GM12874 (cell line): ENCODE results near the gene OR13J1.

Source experiments
- TF ChIP-seq, protein P1 (sequence below): IDR thresholded peaks from 2 replicates; pipeline ENCODE4 v1.5.1; 2011; ENCODE audit warnings: low read depth, mild to moderate bottlenecking, control low read depth, low read length, moderate library complexity; ENCODE audit not compliant: insufficient read depth

The OR13J1 gene

DNA sequence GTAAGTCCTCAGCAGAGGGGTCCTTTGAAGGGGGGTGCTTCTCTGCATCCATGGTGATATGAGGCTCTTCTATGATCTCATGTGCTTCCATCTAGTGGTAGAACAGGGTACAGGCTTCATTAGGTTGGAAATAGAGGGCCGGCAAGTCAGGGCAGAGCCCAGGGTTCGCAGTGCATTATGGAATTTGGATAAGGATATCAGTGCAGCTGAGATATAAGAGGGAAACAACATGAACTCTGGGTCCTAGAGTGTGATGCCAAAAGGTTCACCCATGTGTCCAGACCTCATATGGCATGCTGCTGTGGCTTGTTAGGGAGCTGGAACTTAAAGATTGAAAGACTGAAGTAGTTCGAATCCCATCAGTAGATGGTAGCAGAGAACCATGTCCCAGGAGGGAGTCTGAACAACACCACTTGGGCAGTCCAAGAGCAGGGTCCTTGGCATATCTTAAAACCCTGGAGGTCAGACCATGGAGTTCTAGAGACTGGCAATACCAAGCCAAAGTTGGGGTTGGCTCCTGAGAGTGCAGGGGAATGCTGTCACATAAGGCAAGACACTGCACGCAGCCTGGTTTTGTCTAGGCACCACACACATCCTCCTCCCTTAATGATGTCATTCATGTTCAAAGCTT is 44.0 kb downstream of the OR13J1 start:
- TF ChIP-seq, protein P1, sequence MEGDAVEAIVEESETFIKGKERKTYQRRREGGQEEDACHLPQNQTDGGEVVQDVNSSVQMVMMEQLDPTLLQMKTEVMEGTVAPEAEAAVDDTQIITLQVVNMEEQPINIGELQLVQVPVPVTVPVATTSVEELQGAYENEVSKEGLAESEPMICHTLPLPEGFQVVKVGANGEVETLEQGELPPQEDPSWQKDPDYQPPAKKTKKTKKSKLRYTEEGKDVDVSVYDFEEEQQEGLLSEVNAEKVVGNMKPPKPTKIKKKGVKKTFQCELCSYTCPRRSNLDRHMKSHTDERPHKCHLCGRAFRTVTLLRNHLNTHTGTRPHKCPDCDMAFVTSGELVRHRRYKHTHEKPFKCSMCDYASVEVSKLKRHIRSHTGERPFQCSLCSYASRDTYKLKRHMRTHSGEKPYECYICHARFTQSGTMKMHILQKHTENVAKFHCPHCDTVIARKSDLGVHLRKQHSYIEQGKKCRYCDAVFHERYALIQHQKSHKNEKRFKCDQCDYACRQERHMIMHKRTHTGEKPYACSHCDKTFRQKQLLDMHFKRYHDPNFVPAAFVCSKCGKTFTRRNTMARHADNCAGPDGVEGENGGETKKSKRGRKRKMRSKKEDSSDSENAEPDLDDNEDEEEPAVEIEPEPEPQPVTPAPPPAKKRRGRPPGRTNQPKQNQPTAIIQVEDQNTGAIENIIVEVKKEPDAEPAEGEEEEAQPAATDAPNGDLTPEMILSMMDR = peak; percentile 76

GRCh38 chr9:35822926-35823325 is 47.3 kb downstream of the OR13J1 start:
- TF ChIP-seq, protein P1 = no peak

DNA sequence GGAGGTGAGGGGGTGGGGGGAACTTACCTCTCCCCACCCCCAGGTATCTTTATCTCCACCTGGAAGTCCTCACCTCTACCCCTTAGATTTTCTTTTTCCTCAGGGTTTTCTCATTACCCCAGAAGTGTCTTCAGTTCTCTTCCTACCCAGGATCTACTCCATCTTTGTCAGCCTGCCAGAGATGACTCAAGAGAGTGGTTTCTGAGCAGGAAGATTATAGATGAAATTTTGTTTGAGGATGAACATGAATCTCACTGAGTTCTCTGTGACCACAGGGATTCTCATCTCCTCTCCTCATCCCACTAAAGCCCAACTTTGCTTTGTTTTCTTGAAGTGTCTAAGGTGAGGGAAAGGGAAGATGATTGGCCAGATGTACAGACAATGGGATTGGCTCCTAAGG is 50.1 kb downstream of the OR13J1 start:
- TF ChIP-seq, protein P1 = no peak
